Measurements from ENCODE around the gene ADORA1.
A peak's percentile ranks its signal among the peaks of the same experiment; 100 is the strongest.

ADORA1 gene

GRCh38 chr1:203197625-203198024 lies 70.1 kb downstream of the ADORA1 start:
- Mint-ChIP-seq H3K27me3 (peaks cover 6% of the 10 kb centered on the region), H3K9me3 (no peaks in the 10 kb centered on the region), H3K4me3 (no peak overlapping the region), H3K4me1 (peaks cover 5% of the 10 kb centered on the region), H3K36me3 (ENCODE audit: low read depth) (no peaks in the 10 kb centered on the region), H3K27ac (peak overlapping the region; percentile 32)
- peak; percentile 76 for ATAC-seq
- peak; percentile 24 for DNase-seq

DNA sequence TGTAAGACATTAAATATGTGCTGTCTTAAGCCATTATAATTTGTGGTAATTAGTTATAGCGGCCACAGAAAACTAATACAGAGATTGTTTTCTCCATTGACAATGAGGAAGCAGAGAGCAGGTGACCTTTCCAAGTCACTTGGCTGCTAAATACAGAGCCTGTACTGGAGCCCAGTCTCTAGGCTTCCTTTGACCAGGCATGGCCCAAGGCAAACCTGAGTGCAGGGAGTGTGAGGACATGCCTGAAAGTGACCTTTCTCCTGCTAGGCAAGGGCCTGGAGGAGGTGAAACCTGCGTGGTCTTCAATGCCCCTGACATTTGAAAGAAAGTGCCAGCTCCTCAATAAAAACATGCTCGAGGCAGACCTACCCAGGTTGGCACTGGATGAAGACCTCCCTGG lies 71.5 kb downstream of the ADORA1 start:
- no peak overlapping the region for H3K4me3 Mint-ChIP-seq
- H3K27ac Mint-ChIP-seq = no peak overlapping the region
- H3K9me3 Mint-ChIP-seq = no peaks in the 10 kb centered on the region
- H3K36me3 Mint-ChIP-seq (ENCODE audit: low read depth) = no peaks in the 10 kb centered on the region
- H3K27me3 Mint-ChIP-seq = peaks cover 6% of the 10 kb centered on the region
- ATAC-seq (no peak), DNase-seq (no peak)
- H3K4me1 Mint-ChIP-seq = peaks cover 5% of the 10 kb centered on the region

- H3K4me1 Mint-ChIP-seq = peaks cover 5% of the 10 kb centered on the region
- no peak overlapping the region for H3K4me3 Mint-ChIP-seq
- ATAC-seq = no peak
- no peak overlapping the region for H3K27ac Mint-ChIP-seq
- peaks cover 6% of the 10 kb centered on the region for H3K27me3 Mint-ChIP-seq
- no peaks in the 10 kb centered on the region for H3K36me3 Mint-ChIP-seq (ENCODE audit: low read depth)
- H3K9me3 Mint-ChIP-seq = no peaks in the 10 kb centered on the region
- no peak for DNase-seq
These were observed 71.9 kb downstream of the ADORA1 start for GRCh38 chr1:203199481-203199815.

GRCh38 chr1:203199816-203200571 lies 72.5 kb downstream of the ADORA1 start:
- Mint-ChIP-seq H3K9me3 (no peaks in the 10 kb centered on the region), H3K4me1 (peaks cover 5% of the 10 kb centered on the region), H3K4me3 (no peak overlapping the region), H3K27me3 (peaks cover 6% of the 10 kb centered on the region), H3K36me3 (ENCODE audit: low read depth) (no peaks in the 10 kb centered on the region), H3K27ac (no peak overlapping the region)
- DNase-seq (no peak), ATAC-seq (no peak)

- no peaks in the 10 kb centered on the region for H3K9me3 Mint-ChIP-seq
- H3K27ac Mint-ChIP-seq = no peak overlapping the region
- no peak for ATAC-seq
These were observed 73.4 kb downstream of the ADORA1 start for GRCh38 chr1:203200916-203201315.

GRCh38 chr1:203201516-203202205 lies 74.1 kb downstream of the ADORA1 start:
- DNase-seq (no peak), ATAC-seq (no peak)
- Mint-ChIP-seq H3K27ac (no peak overlapping the region), H3K36me3 (ENCODE audit: low read depth) (no peaks in the 10 kb centered on the region), H3K27me3 (peaks cover 6% of the 10 kb centered on the region), H3K4me1 (peaks cover 5% of the 10 kb centered on the region), H3K4me3 (no peak overlapping the region), H3K9me3 (no peaks in the 10 kb centered on the region)

More at GRCh38 chr1:203200916-203201315, 73.4 kb downstream of the ADORA1 start:
- H3K4me3 Mint-ChIP-seq = no peak overlapping the region
- no peaks in the 10 kb centered on the region for H3K36me3 Mint-ChIP-seq (ENCODE audit: low read depth)
- H3K27me3 Mint-ChIP-seq = peaks cover 6% of the 10 kb centered on the region
- peaks cover 5% of the 10 kb centered on the region for H3K4me1 Mint-ChIP-seq
- no peak for DNase-seq

DNA sequence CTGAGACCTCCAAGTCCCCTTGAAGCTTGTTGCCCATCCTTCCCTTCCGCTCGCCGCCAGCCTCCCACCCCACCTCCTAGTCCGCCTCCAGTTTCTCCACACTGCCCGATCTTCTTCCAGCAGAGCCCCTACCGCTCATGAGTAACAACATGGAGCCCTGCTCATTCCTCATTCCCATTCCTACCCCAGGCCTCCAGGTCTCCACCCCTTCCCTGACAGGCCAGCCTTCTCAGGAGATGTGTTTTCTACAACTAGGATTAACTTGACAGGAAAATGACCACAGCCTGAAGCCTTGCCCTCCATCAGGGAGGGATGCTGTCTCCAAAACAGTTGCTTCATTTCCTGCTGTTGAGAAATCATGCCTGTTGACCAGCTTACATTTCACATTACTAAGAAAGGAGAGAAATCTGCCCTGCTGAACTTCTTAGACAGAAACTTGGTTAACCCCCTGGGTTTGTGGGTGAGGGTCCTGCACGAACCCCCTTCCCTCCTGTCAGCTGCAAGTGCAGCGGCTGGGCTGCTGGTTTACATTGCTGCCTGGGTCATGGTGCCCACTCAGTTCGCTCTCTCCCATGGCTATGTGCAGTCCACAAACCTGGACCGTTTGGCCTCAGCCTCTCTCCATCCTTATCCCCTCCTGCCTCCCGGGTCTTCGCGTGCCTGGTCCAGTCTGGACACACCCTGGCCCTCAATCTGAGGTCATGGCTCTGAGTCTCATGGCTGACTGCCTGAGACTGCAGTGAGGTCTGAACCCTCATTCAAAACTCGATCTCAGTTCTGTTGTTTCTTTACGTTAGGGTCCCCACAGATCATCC lies 75.1 kb downstream of the ADORA1 start:
- ATAC-seq (no peak), DNase-seq (no peak)
- Mint-ChIP-seq H3K9me3 (no peaks in the 10 kb centered on the region), H3K4me3 (no peak overlapping the region), H3K27me3 (peaks cover 5% of the 10 kb centered on the region), H3K36me3 (ENCODE audit: low read depth) (no peaks in the 10 kb centered on the region), H3K27ac (no peak overlapping the region), H3K4me1 (peaks cover 3% of the 10 kb centered on the region)

DNA sequence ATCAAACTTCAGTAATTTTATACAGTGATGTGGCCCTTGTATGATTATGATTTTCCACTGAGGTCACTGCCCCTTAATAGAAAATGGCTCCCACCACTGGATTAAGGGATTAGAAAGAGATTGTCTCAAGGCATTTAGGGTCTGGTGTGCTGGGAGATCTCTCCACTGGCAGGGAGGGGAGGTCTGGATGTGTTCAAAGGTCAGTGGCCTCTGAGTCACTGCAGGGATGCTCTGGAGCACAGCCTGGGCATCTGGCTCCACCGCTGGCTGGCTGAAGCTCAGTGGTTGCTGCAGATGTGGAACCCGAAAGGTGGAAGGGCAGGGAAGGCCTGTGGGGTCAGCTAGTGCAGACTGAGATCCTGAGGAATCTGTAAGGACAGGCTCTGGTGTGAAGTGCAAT lies 77.2 kb downstream of the ADORA1 start:
- no peaks in the 10 kb centered on the region for H3K4me1 Mint-ChIP-seq
- no peaks in the 10 kb centered on the region for H3K36me3 Mint-ChIP-seq (ENCODE audit: low read depth)
- H3K27ac Mint-ChIP-seq = no peak overlapping the region
- H3K27me3 Mint-ChIP-seq = peaks cover 5% of the 10 kb centered on the region
- no peak overlapping the region for H3K4me3 Mint-ChIP-seq
- ATAC-seq = no peak
- no peak for DNase-seq
- no peaks in the 10 kb centered on the region for H3K9me3 Mint-ChIP-seq

DNA sequence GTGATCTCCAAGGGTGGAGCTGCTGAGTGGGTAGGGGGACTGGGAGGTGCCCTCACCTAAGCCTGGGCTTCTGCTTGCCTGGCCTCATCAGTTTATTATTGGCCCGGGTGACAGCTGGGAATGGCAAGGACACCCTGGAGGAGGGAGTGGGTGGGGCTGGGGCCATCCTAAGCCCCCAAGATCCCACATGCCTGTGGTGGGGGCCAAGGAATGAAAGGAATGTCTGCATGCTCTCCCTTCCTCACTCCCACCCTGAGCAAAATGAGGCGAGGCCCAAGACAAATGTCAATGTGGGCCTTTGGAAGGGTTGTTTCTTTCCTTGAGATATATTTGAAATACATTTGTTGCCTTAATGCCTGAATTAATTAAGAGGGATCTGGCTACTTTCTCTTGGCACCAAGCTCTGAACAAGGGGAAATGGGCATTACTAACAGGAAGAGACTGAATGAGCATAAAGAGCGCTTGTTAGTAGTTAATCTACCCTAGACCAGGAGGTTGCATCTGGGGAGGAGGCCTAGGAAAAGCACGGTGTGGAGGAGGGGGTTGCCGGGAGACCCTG lies 78.7 kb downstream of the ADORA1 start:
- ATAC-seq = no peak
- no peaks in the 10 kb centered on the region for H3K4me1 Mint-ChIP-seq
- H3K27me3 Mint-ChIP-seq = peaks cover 5% of the 10 kb centered on the region
- H3K27ac Mint-ChIP-seq = no peak overlapping the region
- H3K4me3 Mint-ChIP-seq = no peak overlapping the region
- no peaks in the 10 kb centered on the region for H3K9me3 Mint-ChIP-seq
- H3K36me3 Mint-ChIP-seq (ENCODE audit: low read depth) = no peaks in the 10 kb centered on the region
- DNase-seq = no peak

GRCh38 chr1:203207751-203208150 lies 80.2 kb downstream of the ADORA1 start:
- Mint-ChIP-seq H3K27me3 (peaks cover 2% of the 10 kb centered on the region), H3K4me1 (no peaks in the 10 kb centered on the region), H3K36me3 (ENCODE audit: low read depth) (no peaks in the 10 kb centered on the region), H3K27ac (no peak overlapping the region), H3K9me3 (no peaks in the 10 kb centered on the region), H3K4me3 (no peak overlapping the region)
- DNase-seq (no peak), ATAC-seq (no peak)

DNA sequence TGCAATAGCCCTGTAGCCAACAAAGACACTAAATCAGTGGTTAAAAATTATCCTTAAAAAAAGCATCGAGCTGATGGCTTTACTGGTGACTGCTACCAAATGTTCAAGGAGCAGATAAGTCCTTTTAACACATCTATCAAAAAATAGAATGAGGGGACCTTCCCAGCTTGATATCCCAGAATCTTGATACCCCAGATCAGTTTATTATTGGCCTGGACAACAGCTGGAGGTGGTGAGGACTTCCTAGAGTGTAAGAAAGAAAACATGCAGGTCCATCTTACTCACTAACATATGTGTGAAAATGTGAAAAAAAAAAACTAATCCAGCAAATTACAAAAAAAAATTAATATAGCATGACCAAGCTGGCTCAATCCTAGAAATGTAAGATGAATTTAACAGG lies 80.7 kb downstream of the ADORA1 start:
- no peaks in the 10 kb centered on the region for H3K36me3 Mint-ChIP-seq (ENCODE audit: low read depth)

DNA sequence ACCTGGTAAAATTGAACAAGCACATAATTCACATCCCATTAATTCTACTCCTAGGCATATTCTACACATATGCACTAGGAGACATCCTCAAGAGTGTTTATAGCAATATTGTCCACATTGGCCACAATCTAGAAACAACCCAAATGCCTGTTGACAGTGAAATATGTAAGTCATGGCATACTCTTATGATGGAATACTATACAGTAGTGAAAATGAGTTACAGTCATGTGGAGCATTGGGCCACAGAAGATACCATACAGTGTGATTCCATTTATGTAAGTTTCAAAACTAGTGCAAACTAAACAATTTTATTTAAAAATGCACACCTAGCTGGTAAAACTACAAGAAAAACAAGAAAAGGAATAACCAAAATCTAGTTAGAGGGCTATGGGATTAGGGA lies 82.8 kb downstream of the ADORA1 start:
- DNase-seq (no peak), ATAC-seq (no peak)
- Mint-ChIP-seq H3K27me3 (peaks cover 2% of the 10 kb centered on the region), H3K9me3 (no peaks in the 10 kb centered on the region), H3K4me3 (no peak overlapping the region), H3K4me1 (no peaks in the 10 kb centered on the region), H3K36me3 (ENCODE audit: low read depth) (no peaks in the 10 kb centered on the region), H3K27ac (no peak overlapping the region)

More for the DNA sequence above, 80.7 kb downstream of the ADORA1 start:
- no peak for ATAC-seq
- H3K4me3 Mint-ChIP-seq = no peak overlapping the region
- H3K27ac Mint-ChIP-seq = no peak overlapping the region
- H3K27me3 Mint-ChIP-seq = peaks cover 2% of the 10 kb centered on the region
- no peaks in the 10 kb centered on the region for H3K4me1 Mint-ChIP-seq
- no peaks in the 10 kb centered on the region for H3K9me3 Mint-ChIP-seq
- no peak for DNase-seq

DNA sequence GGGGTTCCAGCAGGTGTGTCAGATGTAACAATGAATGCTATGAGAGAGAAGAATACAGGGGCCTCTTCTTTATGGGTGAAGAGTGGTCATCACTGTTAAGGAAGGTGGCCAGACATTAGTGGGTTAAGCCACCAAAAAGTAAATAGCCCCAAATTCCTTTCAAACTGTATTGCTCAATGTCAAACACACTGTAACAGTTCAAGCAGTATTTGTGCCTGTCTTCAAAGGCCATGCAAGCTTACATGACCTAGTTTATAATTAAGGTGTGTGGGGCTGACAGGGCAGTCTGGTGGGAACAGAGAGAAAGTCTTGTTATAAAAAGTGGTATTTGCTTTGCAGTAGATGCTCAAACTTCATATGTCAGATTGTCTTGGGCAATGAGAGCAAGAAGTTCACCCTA lies 83.5 kb downstream of the ADORA1 start:
- Mint-ChIP-seq H3K27me3 (peaks cover 2% of the 10 kb centered on the region), H3K36me3 (ENCODE audit: low read depth) (no peaks in the 10 kb centered on the region), H3K9me3 (no peaks in the 10 kb centered on the region), H3K27ac (no peak overlapping the region), H3K4me1 (no peaks in the 10 kb centered on the region), H3K4me3 (no peak overlapping the region)
- DNase-seq (no peak), ATAC-seq (no peak)

GRCh38 chr1:203211812-203212211 lies 84.3 kb downstream of the ADORA1 start:
- Mint-ChIP-seq H3K27ac (no peak overlapping the region), H3K4me3 (no peak overlapping the region), H3K9me3 (no peaks in the 10 kb centered on the region), H3K27me3 (peaks cover 6% of the 10 kb centered on the region), H3K4me1 (no peaks in the 10 kb centered on the region), H3K36me3 (ENCODE audit: low read depth) (no peaks in the 10 kb centered on the region)
- ATAC-seq (no peak), DNase-seq (no peak)
